HG02759 (cell line): Measurements from ENCODE around the gene C9orf57.
"Not testable (repeated sequence)": the region's sequence is repeated elsewhere in the genome, so short reads cannot be mapped to it uniquely, and the experiment has no call there.

ENCODE experiments used
- ATAC-seq: cut with Tn5 transposase; IDR thresholded peaks from one replicate; pipeline ENCODE4 v1.9.1; 2021; ENCODE audit warnings: mild to moderate bottlenecking, moderate library complexity; ENCODE audit not compliant: unreplicated experiment

C9orf57 gene

GRCh38 chr9:72060513-72060912 lies at the start of gene C9orf57:
C9orf57 (minus strand) TSS chr9:72060613; CDS start chr9:72059331, 1,282 bp downstream.
- no peak for ATAC-seq

GRCh38 chr9:72102520-72102919 lies 42.1 kb upstream of the C9orf57 start:
- ATAC-seq = no peak

GRCh38 chr9:72095520-72095919 lies 35.1 kb upstream of the C9orf57 start:
- ATAC-seq = not testable (repeated sequence)

GRCh38 chr9:72092820-72093219 lies 32.4 kb upstream of the C9orf57 start:
- ATAC-seq = no peak

GRCh38 chr9:72089451-72090130 lies 29.2 kb upstream of the C9orf57 start:
- ATAC-seq = no peak

GRCh38 chr9:72082536-72082935 lies 22.1 kb upstream of the C9orf57 start:
- no peak for ATAC-seq

GRCh38 chr9:72074666-72075065 lies 14.3 kb upstream of the C9orf57 start:
- ATAC-seq = not testable (repeated sequence)

GRCh38 chr9:72065076-72065475 lies 4.7 kb upstream of the C9orf57 start:
- no peak for ATAC-seq

GRCh38 chr9:72052122-72052521 lies 8.3 kb downstream of the C9orf57 start:
- no peak for ATAC-seq

GRCh38 chr9:72048850-72049249 lies 11.6 kb downstream of the C9orf57 start:
- no peak for ATAC-seq

- no peak for ATAC-seq
Measured at GRCh38 chr9:72046630-72047456, 13.6 kb downstream of the C9orf57 start.

GRCh38 chr9:72044095-72044494 lies 16.3 kb downstream of the C9orf57 start:
- no peak for ATAC-seq

- ATAC-seq = no peak
Measured at GRCh38 chr9:72043576-72043975, 16.8 kb downstream of the C9orf57 start.

- ATAC-seq = no peak
Measured at GRCh38 chr9:72042928-72043327, 17.5 kb downstream of the C9orf57 start.

GRCh38 chr9:72041775-72042194 lies 18.6 kb downstream of the C9orf57 start:
- peak; percentile 43 for ATAC-seq

GRCh38 chr9:72041369-72041768 lies 19.0 kb downstream of the C9orf57 start:
- ATAC-seq = no peak

- peak; percentile 38 for ATAC-seq
Measured at GRCh38 chr9:72039532-72039931, 20.9 kb downstream of the C9orf57 start.

- ATAC-seq = peak; percentile 79
Measured at GRCh38 chr9:72038890-72039410, 21.5 kb downstream of the C9orf57 start.

- no peak for ATAC-seq
Measured at GRCh38 chr9:72038408-72038807, 22.0 kb downstream of the C9orf57 start.

GRCh38 chr9:72037571-72037970 lies 22.8 kb downstream of the C9orf57 start:
- ATAC-seq = no peak

- no peak for ATAC-seq
Measured at GRCh38 chr9:72030767-72031166, 29.6 kb downstream of the C9orf57 start.

GRCh38 chr9:72029986-72030385 lies 30.4 kb downstream of the C9orf57 start:
- no peak for ATAC-seq
